OCI-M2 (cell line): Measurements from ENCODE around the gene NR1H2.
"Not testable (repeated sequence)": the region's sequence is repeated elsewhere in the genome, so short reads cannot be mapped to it uniquely, and the experiment has no call there.

Source experiments
- DNase-seq: peaks from one replicate; lab custom pipeline; 2025; ENCODE audit not compliant: unreplicated experiment; lab: John Stamatoyannopoulos, UW

The NR1H2 gene

DNA sequence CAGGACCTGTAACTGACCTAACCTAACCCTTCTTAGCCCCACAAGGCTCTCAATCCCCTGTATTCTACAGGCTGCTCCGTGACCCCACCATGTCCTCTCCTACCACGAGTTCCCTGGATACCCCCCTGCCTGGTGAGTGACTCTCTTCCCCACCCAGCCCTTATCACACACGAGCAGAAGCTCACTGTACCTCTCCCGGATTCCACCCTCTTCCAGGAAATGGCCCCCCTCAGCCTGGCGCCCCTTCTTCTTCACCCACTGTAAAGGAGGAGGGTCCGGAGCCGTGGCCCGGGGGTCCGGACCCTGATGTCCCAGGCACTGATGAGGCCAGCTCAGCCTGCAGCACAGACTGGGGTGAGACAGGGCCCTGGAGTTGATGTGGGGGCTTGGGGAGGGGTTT is 1.3 kb downstream of the NR1H2 start:
- no peak for DNase-seq

DNA sequence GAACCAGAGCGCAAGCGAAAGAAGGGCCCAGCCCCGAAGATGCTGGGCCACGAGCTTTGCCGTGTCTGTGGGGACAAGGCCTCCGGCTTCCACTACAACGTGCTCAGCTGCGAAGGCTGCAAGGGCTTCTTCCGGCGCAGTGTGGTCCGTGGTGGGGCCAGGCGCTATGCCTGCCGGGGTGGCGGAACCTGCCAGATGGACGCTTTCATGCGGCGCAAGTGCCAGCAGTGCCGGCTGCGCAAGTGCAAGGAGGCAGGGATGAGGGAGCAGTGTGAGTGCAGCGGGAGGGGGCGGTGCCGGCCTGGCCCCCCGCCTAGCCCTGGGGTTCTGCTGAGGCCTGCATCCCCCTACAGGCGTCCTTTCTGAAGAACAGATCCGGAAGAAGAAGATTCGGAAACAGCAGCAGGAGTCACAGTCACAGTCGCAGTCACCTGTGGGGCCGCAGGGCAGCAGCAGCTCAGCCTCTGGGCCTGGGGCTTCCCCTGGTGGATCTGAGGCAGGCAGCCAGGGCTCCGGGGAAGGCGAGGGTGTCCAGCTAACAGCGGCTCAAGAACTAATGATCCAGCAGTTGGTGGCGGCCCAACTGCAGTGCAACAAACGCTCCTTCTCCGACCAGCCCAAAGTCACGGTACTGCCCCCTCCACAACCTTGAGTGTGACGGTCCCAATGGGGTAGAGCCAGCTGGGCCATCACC is 2.1 kb downstream of the NR1H2 start:
- no peak for DNase-seq

- DNase-seq: no peak
Measured at GRCh38 chr19:50378863-50379236, 2.6 kb downstream of the NR1H2 start.

- DNase-seq: no peak
Measured at GRCh38 chr19:50379602-50380001, 3.3 kb downstream of the NR1H2 start.

GRCh38 chr19:50380137-50380536 is 3.9 kb downstream of the NR1H2 start:
- DNase-seq: no peak

GRCh38 chr19:50380751-50381151 is 4.5 kb downstream of the NR1H2 start:
- no peak for DNase-seq

- no peak for DNase-seq
Measured at GRCh38 chr19:50381881-50382729, 5.8 kb downstream of the NR1H2 start.

GRCh38 chr19:50383001-50383851 is 7.0 kb downstream of the NR1H2 start:
- no peak for DNase-seq

DNA sequence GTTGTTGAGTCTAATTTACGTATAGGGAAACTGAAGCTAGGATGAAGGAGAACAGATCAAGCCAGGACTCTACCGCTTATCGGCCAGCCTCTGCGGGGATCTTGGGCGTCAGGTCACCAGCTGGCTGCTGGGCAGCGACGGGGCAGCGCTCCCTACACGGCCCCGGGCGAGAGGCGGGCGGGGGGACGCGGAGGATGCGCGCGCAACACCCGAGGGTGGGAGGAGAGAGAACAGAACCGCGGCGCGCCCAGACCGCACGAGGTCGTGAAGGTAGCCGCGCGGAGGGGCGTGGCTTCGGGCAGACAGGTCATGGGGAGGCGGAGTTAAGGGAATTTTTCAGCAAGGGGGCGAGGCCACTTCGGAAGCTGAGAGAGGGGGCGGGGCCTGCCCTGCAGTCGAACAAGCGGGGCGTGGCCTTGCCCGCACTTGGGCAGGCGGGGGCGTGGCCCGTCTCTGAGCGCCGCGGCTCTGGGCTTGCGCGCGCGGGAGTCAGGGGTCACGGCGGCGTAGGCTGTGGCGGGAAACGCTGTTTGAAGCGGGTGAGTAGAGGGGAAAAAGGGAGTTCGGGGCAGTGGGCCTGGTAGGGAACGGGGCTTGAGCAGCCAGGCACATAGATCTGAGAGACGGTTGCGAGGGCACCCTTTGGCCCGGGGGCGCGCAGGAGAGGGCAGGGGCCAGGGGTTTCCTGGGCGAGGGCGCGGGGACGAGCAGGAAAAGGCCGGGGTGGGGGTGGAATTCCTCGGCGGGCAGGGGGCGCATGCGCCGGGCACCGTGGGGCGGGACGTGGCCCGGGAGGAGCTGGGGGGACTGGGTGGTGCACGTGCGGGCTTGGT is 7.8 kb downstream of the NR1H2 start, which contains the start of gene POLD1:
TSS of gene POLD1 (plus strand) at position 496 of the 833 bp plus-strand sequence. CDS start 14,505 bp downstream, outside the sequence.
- DNase-seq: peak; percentile 88

GRCh38 chr19:50384685-50385535 is 8.7 kb downstream of the NR1H2 start:
- DNase-seq: no peak

GRCh38 chr19:50387176-50387867 is 11.1 kb downstream of the NR1H2 start:
- no peak for DNase-seq

DNA sequence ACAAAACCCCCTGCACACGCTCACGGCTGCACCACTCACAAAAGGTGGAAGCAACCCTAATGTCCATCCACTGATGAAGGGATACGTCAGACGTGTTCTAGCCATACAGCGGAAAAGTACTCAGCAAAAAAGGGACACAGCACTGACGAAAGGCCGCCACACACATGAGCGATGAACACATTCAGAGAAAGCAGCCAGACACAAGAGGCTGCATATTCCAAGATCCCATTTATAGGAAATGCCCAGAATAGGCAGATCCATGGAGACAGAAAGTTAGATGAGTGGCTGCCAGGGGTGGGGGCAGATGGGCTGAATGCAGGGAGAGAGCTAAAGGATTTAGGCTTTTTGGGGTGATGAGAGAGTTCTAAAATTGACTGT is 11.6 kb downstream of the NR1H2 start:
- DNase-seq: no peak

GRCh38 chr19:50390295-50390694 is 14.0 kb downstream of the NR1H2 start:
- not testable (repeated sequence) for DNase-seq

GRCh38 chr19:50390952-50391351 is 14.7 kb downstream of the NR1H2 start:
- DNase-seq: not testable (repeated sequence)

- DNase-seq: no peak
Measured at GRCh38 chr19:50392759-50393158, 16.5 kb downstream of the NR1H2 start.

- no peak for DNase-seq
Measured at GRCh38 chr19:50393589-50393988, 17.3 kb downstream of the NR1H2 start.

DNA sequence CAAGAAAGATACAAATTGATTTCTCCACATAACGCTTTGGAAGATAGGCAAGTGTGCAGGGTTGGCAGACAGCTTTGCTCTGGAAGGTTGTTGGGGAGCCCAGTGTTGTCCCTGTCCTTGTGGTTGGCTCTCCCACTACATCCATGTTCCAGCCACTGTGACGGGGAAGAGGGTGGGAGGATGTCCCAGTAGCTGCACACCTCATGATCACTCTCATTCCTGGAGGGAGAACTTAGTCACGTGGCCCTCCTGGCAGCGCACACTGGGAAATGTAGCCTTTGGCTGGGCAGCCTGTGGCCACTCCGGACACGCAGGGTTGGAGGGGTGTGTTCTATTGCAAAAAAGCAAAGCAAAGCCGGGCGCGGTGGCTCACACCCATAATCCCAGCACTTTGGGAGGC is 17.8 kb downstream of the NR1H2 start:
- no peak for DNase-seq

GRCh38 chr19:50398675-50399367 is 22.6 kb downstream of the NR1H2 start:
- DNase-seq: no peak
